ENCODE data around the gene CNOT6. TPM values are rescaled to one million over a fixed set of nuclear protein-coding genes. Genes with fewer than 3 reads are reported as not detected.
"Not testable (repeated sequence)": the region's sequence is repeated elsewhere in the genome, so short reads cannot be mapped to it uniquely, and the experiment has no call there.

CNOT6 gene
- polyA plus RNA-seq, 1 of the 3 experiments (the other 2 are of a cell fraction): 17.1 TPM

DNA sequence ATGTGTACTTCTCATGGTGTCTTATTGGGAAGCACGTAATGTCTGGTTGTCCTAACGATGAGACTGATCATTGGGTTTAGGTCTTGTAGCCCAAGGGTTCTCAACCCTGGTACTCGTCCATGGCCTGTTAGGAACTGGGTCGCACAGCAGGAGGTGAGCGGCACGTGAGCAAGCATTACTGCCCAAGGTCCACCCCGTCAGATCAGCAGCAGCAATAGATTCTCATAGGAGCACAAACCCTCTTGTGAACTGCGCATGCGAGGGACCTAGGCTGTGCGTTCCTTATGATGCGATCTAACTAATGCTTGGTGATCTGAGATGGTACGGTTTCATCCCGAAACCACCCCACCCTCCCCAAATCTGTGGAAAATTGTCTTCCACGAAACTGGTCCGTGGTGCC, 33.5 kb downstream of the CNOT6 start (continued):
- TF ChIP-seq, protein P1, sequence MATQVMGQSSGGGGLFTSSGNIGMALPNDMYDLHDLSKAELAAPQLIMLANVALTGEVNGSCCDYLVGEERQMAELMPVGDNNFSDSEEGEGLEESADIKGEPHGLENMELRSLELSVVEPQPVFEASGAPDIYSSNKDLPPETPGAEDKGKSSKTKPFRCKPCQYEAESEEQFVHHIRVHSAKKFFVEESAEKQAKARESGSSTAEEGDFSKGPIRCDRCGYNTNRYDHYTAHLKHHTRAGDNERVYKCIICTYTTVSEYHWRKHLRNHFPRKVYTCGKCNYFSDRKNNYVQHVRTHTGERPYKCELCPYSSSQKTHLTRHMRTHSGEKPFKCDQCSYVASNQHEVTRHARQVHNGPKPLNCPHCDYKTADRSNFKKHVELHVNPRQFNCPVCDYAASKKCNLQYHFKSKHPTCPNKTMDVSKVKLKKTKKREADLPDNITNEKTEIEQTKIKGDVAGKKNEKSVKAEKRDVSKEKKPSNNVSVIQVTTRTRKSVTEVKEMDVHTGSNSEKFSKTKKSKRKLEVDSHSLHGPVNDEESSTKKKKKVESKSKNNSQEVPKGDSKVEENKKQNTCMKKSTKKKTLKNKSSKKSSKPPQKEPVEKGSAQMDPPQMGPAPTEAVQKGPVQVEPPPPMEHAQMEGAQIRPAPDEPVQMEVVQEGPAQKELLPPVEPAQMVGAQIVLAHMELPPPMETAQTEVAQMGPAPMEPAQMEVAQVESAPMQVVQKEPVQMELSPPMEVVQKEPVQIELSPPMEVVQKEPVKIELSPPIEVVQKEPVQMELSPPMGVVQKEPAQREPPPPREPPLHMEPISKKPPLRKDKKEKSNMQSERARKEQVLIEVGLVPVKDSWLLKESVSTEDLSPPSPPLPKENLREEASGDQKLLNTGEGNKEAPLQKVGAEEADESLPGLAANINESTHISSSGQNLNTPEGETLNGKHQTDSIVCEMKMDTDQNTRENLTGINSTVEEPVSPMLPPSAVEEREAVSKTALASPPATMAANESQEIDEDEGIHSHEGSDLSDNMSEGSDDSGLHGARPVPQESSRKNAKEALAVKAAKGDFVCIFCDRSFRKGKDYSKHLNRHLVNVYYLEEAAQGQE (IDR thresholded peaks at IDR 0.05; ENCODE audit: low read depth, low read length): no peak
- TF ChIP-seq GATA2 (CRISPR knock-in tag; IDR thresholded peaks at IDR 0.05) (no peak), FOXJ3 (CRISPR knock-in tag; IDR thresholded peaks at IDR 0.05) (no peak), POLR2AphosphoS5 (IDR thresholded peaks at IDR 0.05; ENCODE audit: low read depth, low read length) (no peak), NRF1 (IDR thresholded peaks at IDR 0.05; ENCODE audit: low read depth, low read length) (no peak)

DNA sequence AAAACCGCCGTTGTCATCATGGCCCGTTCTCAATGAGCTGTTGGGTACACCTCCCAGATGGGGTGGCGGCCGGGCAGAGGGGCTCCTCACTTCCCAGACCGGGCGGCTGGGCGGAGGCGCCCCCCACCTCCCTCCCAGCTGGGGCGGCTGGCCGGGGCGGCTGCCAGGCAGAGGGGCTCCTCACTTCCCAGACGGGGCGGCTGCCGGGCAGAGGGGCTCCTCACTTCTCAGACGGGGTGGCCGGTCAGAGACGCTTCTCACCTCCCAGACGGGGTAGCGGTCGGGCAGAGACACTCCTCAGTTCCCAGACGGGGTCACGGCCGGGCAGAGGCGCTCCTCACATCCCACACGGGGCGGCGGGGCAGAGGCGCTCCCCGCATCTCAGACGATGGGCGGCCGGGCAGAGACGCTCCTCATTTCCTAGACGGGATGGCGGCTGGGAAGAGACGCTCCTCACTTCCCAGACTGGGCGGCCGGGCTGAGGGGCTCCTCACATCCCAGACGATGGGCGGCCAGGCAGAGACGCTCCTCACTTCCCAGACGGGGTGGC, 36.9 kb downstream of the CNOT6 start:
- H3K4me2 ChIP-seq; H3K9ac ChIP-seq; POLR2A ChIA-PET; DNase-seq; CTCF ChIA-PET; H3K9me2 ChIP-seq; H3K27ac ChIP-seq (ENCODE audit: low read depth in 2 of 2, low read length in 1 of 2); H3K4me3 ChIP-seq (ENCODE audit: low read depth in 2 of 2, low read length in 1 of 2); H3K27me3 ChIP-seq (ENCODE audit: insufficient read depth); H3F3A ChIP-seq (replicated peaks; ENCODE audit: insufficient read depth); H2AFZ ChIP-seq (ENCODE audit: low read depth); H3K4me1 ChIP-seq (ENCODE audit: control insufficient read depth in 1 of 2, insufficient read depth in 2 of 2, low read depth in 1 of 2, low read length in 1 of 2); H3K9me3 ChIP-seq: not testable (repeated sequence)
- H3K36me3 ChIP-seq (replicated peaks in 1 of 2; ENCODE audit: control insufficient read depth in 1 of 2, insufficient read depth in 2 of 2, low read length in 1 of 2): peaks cover 24 to 26% of the 10 kb centered on the region in 2 experiments
- H3K79me2 ChIP-seq (ENCODE audit: insufficient read depth): peaks cover 61% of the 10 kb centered on the region
- 92% methylated on average over 20 of the region's 43 CpGs for WGBS (ENCODE audit: low lambda C conversion rate)
- H4K20me1 ChIP-seq (ENCODE audit: insufficient read depth): peaks cover 23% of the 10 kb centered on the region

DNA sequence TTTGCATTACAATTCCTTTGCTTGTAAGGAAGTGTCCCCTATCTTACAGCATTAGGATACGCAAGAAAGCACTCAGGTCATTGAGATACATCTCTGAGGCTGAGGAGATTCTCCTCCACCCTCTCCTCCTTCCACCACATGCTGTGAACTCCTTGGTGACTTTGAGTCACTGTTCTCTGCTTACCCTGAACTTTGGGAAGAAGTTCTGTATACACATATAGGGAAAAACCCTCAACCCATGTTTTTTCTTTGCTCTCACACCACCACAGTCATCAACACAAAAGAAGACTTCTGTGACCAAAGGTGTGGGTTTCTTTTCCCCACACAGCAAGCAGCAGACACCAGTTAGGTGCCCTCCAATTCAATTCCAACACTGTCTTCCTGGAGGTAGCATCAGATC, 38.1 kb downstream of the CNOT6 start:
- Histone ChIP-seq H3K36me3 (replicated peaks in 1 of 2; ENCODE audit: control insufficient read depth in 1 of 2, insufficient read depth in 2 of 2, low read length in 1 of 2) (peaks cover 24 to 25% of the 10 kb centered on the region in 2 experiments), H3K4me2 (no peak overlapping the region), H3F3A (replicated peaks; ENCODE audit: insufficient read depth) (peaks cover 6% of the 10 kb centered on the region), H2AFZ (ENCODE audit: low read depth) (no peak overlapping the region), H3K9me2 (no peaks in the 10 kb centered on the region), H3K9me3 (no peaks in the 10 kb centered on the region), H3K4me1 (ENCODE audit: control insufficient read depth in 1 of 2, insufficient read depth in 2 of 2, low read depth in 1 of 2, low read length in 1 of 2) (no peaks in the 10 kb centered on the region), H3K79me2 (ENCODE audit: insufficient read depth) (peaks cover 61% of the 10 kb centered on the region), H3K4me3 (ENCODE audit: low read depth in 2 of 2, low read length in 1 of 2) (no peak overlapping the region), H3K9ac (no peak overlapping the region), H3K27me3 (ENCODE audit: insufficient read depth) (no peaks in the 10 kb centered on the region), H4K20me1 (ENCODE audit: insufficient read depth) (peaks cover 23% of the 10 kb centered on the region), H3K27ac (ENCODE audit: low read depth in 2 of 2, low read length in 1 of 2) (no peak overlapping the region)
- no peak for TF ChIP-seq TEAD4 (IDR thresholded peaks at IDR 0.05; ENCODE audit: borderline replicate concordance, insufficient read depth)
- TF ChIP-seq, protein P1 (IDR thresholded peaks at IDR 0.05; ENCODE audit: low read depth, low read length): no peak
- DNase-seq: no peak
- 86% methylated on average over 1 of the region's 1 CpG for WGBS (ENCODE audit: low lambda C conversion rate)
- POLR2A ChIA-PET: no interaction called here
- CTCF ChIA-PET: no interaction called here
